NCI-H2196 treated with DMSO at 0.1 percent for 48 hours (cell line): ENCODE data around the gene HOXB4.
A peak's percentile ranks its signal among the peaks of the same experiment; 100 is the strongest.

Experiments used
- DNase-seq: peaks from one replicate; lab custom pipeline; 2025; ENCODE audit not compliant: unreplicated experiment; lab: John Stamatoyannopoulos, UW

Gene HOXB4

DNA sequence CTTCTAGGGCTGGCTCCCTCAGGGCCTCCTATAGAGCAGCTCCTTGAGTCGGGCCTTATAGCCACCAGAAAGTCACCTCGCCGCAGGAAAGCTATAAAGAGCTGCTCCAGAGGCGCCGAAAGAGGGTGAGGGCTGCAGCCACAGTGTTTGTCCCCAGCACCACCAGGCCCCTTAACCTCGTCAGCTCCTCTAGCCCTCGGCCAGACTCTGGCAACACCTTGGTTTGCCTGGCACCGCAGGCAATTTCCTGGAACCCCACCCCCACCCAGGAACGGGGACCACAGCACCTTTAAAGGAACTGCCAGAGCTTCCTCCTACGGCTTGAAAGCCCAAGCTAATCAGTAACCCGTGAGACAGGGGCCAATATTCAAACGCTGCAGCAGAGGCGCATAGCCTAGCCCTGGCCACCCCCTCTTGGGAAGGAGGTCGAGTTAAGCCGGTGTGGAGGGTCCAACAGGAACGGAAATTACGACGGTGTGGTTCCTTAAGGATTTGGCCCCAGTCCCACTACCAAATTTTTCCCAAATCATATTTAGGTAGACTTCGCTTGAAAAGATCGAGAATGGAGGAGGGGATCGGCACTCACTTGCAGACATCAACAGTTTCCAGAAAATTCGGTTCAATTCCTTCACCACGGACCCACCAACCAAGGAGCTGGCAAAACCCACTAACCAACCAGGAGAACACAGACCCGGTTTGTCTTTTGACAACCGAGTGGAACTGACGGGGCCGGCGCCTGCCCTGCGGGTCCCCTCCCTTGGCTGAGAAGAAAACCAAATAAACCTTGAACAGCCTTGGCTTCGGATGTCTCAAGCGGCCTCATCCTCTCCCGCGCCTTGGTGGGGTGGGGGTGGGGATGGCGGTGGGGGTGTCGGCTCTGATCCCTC is 23.6 kb upstream of the HOXB4 start:
- no peak for DNase-seq

DNA sequence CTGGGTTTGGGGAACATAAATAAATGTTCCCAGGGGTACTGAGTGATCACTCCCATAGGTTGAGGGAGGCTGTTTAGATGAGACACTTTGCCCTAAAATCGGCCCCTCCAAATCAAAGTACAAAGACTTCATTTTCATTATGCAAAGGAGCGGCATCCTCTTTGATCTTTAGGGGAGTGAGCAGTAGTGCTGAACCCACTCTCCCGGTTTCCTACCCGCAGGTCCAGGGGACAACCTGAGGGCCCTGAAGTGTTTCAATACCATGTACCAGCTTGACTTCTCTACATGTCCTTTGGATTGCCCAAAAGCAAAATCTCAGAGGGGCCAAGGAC is 23.0 kb upstream of the HOXB4 start:
- DNase-seq, result no peak

DNA sequence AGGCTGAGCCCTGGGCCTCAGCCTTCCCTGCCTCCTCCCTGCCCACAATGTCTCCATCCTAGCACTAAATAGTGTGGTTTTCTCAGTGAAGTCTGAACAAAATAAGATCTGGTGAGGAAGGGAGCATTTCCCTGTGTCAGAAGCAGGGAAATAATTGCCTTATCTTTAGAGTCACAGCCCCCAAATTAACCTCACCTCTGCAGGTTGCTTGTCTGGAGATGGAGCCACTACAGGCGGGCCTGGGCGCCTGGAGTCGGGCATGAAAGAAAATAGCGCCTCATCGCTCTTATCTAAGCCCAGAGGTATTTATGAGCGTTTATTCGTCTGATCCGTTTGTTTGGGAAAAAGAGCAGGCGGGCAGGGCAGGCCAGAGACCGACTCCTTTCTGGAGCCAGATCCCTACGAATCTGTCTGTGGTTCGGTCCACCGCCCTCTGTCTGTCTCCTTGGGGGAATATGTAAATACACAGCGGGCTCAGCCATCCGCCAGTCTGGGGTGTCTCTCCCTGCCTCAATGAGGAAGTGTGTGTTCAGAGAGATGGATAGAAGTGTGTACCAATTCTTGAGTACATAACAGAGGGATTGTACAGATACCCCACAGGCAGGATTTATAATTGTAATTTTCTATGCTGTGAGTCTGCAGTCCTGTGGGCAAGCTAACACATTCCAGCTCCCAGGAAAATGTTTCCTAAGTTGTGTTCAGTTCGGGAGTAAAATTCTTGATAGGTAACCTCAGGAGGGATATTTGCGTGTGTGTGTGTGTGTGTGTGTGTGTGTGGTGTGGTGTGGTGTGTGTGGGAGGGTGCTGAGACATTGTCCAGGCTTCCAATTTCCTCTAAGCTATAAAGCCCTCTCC is 22.3 kb upstream of the HOXB4 start:
- no peak for DNase-seq

DNA sequence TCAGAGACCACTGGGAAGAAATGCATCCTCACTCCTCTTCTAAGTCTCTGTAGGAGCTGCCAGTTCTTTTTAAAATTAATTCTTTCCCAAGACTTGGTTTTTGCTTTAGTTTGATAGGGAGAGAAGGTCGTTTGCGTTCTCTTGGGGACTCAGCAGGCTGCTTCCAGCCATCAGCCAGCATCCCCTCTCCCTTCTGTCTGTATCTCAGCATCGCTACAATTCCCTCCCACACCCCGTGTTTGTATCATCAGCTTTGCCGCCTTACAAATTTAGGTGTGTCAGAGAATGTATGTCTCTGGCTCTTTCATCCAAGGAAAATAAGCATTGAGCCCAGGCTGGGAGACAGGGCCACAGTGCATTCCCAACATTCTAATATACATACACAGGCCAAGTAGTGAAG is 21.2 kb upstream of the HOXB4 start:
- no peak for DNase-seq

DNA sequence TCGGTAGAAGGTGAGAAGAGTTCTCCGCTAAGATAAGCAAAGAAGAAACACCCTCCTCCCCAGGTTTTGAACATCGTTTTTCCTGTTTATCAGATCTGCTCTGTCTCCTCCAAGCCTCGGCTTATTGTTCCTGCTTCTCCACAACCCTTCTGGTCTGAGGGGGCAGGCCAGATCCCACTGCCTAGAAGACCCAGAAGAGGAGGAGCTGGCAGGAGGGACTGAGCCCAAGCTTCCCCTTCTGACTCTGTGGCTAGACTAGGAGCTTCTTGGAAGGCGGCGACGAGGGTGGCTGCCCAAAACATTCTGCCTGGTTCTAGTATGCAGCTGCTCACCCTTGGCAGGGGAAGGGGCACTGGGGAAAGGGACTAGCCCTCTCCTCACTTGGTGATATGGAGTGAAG is 20.6 kb upstream of the HOXB4 start:
- no peak for DNase-seq

DNA sequence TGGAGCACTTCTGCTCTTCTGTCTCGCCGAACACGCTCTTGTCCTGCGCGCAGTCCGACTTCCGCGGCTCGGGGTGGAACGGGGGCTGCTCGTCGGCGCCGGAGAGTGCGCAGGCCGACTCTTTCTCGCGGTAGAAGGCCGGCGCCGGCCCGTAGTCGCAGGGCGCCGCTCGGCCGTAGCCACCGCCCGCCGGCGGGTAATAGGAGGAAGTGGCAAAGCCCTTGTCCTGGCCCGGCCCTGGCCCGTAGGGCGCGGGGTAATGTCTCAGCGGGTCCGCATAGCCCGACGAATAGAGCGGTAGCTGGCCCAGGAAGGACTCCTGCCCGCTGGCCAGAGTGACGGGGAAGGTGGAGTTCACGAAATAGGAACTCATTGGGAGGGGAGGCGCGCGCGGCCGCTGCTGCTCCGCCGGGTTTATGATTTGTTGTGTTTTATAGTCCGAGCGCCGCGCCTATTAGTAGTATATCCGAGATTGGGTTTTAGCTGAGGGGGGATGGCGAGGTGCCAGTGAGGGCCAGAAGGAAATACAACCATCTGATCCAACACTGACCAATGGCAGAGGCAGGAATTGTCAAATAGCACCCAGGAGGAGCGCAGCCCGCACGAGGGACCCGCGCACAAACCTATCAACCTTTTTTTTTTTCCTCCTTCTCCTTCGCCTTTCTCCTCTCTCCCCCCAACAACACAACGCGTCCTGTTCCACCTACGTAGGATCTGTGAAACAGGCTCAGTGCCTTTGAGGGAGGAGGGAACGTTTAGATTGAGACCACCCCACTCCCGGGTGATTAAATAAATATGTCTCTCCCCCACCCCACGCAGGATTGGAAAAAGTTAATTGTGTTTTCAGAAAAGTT is 19.9 kb upstream of the HOXB4 start:
- DNase-seq, result peak; percentile 67

DNA sequence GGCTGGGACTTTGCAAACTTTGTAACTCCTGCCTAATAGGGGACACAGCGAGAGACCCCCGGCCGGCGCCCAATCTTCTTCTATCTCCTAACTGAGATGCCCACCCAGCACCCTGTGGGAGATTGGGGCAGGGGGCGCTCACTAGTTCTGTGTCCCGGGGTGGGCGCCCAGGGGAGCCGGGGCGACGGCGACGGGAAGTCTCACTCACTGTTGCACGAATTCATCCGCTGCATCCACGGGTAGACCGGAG is 19.3 kb upstream of the HOXB4 start:
- no peak for DNase-seq

DNA sequence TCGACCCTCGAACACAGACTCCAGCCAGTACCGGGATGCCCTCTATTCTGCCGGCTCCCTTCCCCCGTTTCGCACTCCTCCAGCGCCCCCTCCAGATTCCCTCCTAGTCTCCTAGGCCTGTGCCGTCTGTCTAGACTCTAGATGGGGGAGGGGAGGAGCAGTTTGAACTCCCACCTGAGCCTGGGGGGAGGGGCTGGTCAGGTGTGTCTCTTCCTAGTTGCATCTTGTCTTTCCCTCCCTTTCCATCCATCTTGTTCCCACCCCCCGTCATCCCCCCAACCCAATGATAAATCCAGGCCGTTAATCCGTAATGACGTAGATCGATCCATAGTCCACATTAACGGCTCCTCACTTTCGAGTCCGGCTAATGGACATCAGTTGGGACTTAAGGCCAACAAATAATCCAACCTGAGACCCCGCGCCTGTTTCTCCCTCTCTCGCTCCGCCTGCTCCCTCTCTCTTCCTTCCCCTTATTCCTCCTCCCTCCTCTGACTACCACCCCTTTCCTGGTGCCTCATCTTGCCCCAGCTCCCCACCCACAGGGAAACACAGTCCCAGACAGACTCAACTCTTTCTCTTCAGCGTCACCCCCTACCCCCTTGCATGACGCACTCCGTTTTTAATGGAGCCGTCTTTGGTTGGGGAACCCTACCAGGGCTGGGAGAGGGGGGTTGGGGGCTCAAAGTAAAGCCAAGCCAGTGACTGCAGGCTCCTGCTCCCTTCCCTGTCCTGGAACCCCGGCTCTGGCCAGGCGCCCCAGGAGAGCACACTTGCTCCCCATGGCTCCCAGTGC is 18.8 kb upstream of the HOXB4 start:
- DNase-seq, result no peak

DNA sequence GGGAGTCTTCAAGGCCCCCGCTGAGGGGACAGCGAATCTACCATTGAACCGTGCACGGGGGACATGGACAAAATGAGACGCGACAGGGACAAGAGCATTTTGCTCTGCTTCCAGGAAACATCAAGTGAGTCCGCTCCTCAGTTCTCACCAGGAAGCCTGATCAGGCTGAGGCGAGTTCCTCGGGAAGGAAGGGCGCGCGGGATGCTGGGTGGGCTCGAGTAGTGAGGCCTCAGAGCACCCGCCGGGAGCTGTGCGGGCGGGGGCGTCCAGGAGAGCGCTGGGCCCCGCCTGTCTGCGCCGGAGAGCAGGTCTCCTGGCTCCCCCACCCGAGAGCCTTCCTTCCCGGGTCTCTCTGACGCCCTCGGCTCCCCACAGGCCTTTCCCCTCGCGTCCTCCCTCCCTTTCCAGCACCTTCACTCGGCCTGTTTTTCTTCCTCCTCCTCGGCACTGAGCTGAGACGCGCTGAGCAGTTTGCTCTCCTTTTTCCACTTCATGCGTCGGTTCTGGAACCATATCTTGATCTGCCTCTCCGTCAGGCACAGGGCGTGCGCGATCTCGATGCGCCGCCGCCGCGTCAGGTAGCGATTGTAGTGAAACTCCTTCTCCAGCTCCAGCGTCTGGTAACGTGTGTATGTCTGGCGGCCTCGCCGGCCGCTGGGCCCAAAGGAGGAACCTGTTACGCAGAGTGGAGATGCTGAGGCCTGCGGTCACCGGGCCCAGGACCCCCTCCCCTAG is 18.0 kb upstream of the HOXB4 start:
- DNase-seq, result no peak

DNA sequence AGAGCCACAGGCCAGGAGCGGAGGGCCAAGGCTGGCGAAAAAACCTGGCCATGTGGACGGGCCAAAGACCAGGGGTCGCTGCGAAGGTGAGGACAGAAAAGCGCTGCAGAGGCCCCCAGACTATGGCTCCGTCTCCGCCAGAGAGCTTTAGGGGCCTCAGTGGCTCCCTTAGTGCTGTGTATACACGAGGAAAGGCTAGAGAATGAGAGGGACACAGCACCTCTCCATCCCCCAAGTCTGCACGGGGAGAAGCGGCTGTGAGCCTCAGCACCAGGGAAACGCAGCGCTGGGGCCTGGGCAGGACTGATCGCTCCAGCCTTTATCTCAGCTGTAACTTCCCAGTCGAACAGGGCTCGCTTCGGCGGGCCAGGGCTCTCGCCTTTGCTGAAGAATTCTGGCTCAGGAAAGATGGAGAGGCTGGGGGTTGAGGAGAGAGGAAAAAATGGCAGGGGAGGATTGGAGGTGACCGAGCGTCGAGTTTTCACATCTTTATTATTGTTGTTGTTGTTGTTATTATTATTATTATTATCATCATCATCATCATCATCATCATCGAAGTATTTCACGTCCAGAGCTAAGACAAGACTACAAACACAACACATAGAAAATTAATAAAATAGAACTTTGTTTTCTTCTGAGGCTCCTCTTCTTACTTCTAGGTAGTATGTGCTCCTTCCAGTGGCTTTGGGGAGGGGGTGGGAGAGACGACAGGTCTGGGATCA is 17.3 kb upstream of the HOXB4 start:
- no peak for DNase-seq

DNA sequence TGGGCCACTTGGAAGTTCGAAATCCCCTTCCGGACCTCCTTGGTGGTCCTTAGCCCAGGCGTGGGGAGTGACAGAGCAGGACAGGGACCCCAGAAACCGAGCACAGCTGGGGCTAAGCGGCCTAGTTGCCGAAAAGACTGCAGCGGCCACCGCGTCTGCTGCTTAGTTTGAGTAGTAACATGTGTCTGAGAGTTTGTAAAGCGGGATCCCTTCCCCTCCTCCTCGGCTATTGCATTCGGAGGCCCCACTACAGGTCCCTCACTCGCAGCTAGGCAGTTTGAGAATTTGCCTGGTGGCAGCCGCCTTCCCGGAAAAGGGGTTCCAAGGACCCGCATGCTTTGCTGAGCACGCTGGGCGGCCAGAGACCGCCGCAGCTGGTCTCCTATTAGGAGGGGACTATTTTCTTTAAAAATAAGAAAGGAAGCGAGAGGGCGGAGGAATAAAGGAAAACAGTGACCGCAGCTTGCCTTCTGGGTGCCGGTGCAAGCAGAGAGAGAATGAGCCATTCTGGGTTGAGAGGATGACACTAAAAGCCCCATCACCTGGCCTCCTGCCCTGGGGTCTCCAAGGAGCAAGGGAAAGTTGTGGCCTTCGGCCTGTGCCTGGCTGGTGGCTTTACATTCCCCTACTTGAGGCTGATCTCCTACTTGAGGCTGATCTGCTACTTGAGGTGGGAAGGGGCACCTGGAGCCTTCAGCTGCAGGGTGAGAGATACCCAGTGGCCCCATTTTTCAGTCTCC is 16.6 kb upstream of the HOXB4 start:
- DNase-seq, result no peak

DNA sequence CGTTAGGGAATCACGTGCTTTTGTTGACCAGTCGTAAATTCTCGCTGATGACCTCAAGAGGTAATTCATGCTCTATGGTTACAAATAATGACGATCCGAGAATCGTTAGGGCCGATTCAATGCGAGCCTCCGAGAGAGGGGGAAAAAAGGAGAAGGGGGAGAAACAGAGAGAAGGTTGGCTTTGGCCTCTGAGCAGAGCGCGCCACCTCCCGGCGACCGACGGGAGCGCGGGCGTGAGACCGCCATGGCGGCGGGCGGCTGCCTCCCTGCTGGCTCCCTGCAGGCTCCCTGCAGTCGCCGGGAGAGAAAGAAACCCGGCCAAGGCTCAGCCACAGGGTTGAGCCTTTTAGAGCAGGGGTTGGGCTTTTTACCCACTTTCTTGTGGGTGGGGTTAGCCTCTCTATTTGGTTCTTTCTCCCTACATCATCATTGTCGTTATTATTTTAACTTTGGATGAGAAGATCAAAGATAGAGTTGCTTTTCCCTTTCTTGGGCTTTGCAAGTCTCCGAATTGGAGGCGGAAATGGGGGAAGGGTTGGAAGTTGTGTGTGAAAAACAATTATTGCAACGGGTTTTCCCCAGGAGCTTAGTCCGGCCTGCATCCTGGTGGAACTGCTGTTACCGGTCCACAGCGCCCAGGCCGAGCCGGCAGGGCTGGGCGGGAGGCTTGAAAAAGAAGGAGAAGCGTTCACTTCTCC is 15.8 kb upstream of the HOXB4 start:
- DNase-seq, result peak; percentile 95

DNA sequence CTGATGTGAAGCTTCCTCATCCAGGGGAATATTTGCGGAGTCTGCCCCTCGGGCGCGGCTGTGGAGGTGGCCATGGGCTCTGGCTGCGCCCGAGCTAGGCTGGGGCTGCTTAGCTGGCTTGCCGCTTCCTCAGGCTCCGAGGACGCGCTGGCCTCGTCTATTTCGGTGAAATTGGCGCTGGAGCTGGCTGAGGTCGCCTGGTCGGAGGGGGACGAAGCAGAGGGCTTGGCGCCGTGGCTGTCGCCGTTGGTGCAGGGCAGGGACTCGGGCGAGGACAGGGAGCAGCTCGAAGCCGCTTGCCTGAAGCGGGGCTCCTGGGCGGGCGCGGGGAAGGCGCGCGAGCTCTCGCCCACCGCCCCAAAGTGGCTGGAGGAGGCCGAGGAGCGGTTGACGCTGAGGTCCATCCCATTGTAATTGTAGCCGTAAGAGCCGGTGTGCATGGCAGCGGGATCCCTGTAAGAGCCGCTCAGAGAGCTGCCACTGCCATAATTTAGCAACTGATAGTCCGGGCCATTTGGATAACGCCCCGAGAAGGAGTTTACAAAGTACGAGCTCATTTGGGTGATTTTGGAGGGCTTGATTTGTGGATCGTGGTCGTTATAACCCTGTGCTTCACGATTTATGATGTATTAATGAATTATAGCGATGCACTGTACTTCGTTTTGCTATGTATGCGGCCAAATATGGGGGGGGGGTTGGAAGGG is 15.1 kb upstream of the HOXB4 start, which contains the start of gene HOXB5:
Gene HOXB5 (minus strand): TSS at position 654 of the 704 bp plus-strand sequence. CDS start 97 bp downstream, at position 557.
- no peak for DNase-seq

DNA sequence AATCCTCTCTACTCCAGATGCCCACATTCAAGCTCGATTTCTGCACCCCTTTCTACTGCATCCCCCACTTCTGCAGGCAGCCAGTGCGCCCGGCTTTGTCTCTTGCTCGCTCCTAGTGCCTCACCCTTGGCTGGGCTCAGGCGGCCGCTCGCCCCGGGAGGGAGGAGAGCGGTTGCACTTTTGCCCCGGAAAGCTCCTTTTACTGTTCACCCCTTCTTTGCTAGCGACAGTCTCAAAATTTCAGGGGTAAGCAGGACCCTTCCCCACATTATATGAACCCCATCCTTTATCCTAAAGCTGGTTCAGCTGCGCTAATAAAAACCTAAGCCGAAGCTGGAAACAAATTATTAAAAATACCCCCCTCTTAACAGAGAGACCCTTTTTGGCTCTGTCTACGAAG is 14.4 kb upstream of the HOXB4 start:
- no peak for DNase-seq

DNA sequence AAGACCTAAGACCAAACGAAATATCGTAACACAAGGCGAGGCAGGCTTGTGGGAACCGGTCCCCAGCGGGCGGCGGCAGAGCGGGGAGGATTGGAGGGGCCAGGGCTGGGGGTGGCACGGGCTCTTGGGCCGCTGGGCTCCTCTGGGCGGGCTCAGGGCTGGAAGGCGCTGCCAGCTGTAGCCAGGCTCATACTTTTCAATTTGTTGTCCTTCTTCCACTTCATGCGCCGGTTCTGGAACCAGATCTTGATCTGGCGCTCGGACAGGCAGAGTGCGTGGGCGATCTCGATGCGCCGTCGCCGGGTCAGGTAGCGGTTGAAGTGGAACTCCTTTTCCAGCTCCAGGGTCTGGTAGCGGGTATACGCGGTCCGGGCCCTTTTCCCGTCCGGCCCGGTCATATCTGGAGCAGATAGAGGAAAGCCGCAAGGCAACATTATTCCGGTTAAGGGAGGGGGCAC is 13.9 kb upstream of the HOXB4 start:
- no peak for DNase-seq

DNA sequence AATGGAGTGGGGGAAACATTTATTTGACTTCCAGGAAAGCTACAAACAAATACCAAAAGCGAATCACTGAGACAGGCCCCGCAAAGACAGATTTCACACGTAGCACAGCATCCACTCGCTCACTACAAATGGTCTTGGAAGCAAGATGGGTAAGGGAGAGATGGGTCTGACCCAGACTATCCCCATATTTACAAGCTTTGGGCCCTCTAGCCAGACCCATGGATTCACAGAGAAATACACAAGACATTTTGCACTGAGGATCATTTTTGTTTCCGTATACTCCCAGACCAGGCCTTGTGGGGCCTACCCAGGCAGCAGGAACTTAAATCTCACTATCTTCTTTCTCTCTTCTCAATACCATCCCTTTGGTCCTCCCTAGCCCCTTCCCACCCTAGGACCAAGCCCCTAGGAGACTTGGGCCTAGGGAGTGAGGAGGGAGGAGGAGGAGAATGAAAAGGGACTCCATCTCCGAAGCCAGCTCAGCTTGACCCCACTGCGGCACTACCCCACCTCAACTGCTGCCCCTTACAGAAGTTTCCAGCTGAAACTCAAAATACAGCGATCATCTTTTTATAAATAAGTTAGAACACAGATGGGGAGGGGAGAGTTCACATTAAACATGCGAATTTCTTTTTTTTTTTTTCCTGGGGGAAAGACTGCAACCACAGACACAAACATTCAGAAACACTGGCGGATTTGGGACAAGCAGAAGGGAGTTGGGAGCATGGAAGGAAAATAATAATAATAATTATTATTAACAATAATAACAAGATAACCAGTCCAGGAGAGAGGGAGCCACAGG is 13.3 kb upstream of the HOXB4 start:
- no peak for DNase-seq
